ENCODE results near the gene UEVLD. TPM values are rescaled to one million over a fixed set of nuclear protein-coding genes. Genes with fewer than 3 reads are reported as not detected.

The UEVLD gene
- total and polyA plus RNA-seq, 2 donors (not counting 1 experiment from before 2014, with no cell fraction given): 6.3 to 12.8 TPM

- H3K27ac Mint-ChIP-seq: no peak overlapping the region
- peaks cover 58% of the 10 kb centered on the region for H3K79me2 ChIP-seq (ENCODE audit: control insufficient read depth, insufficient read depth, low read length)
- H3K9ac ChIP-seq (ENCODE audit: low read length): no peak overlapping the region
- ChIA-PET POLR2A (no interaction called here), CTCF (interaction anchor here (0.7 kb wide), 1 partner anchor 12 kb away, joined by 3 read pairs; no protein-coding TSS in a partner anchor)
- no peaks in the 10 kb centered on the region for H3K9me3 Mint-ChIP-seq (ENCODE audit: insufficient read depth)
- peaks cover 5 to 7% of the 10 kb centered on the region in 2 donors for H3K4me1 ChIP-seq (ENCODE audit: control insufficient read depth in 2 of 2, insufficient read depth in 2 of 2, low read length in 2 of 2)
- peaks cover 55% of the 10 kb centered on the region for H4K20me1 ChIP-seq (ENCODE audit: control insufficient read depth, insufficient read depth, low read length, poor library complexity, severe bottlenecking)
- H3K27me3 Mint-ChIP-seq: no peaks in the 10 kb centered on the region
- no peak overlapping the region for H2AFZ ChIP-seq (ENCODE audit: insufficient read depth, low read depth, low read length, poor library complexity, severe bottlenecking)
- H3K27ac ChIP-seq (ENCODE audit: low read length in 2 of 2): no peak overlapping the region
- no peaks in the 10 kb centered on the region for H3K27me3 ChIP-seq (replicated peaks in 1 of 4; ENCODE audit: control extremely low read depth in 1 of 4, control insufficient read depth in 3 of 4, insufficient read depth in 4 of 4, low read length in 3 of 4)
- peaks cover 0 to 27% of the 10 kb centered on the region in 2 experiments for H3K36me3 ChIP-seq (replicated peaks in 1 of 2; ENCODE audit: control extremely low read depth in 1 of 2, control insufficient read depth in 1 of 2, extremely low read depth in 1 of 2, insufficient read depth in 2 of 2, low read length in 1 of 2)
- DNase-seq (no peak), ATAC-seq (ENCODE audit: low read depth) (no peak)
- intact Hi-C loops (cut with micrococcal nuclease): no loop called here
- no peak overlapping the region for H3K4me3 Mint-ChIP-seq
- 6% methylated on average over 2 of the region's 10 CpGs for WGBS (ENCODE audit: insufficient coverage)
- no peak overlapping the region for H3K4me3 ChIP-seq (ENCODE audit: control extremely low read depth in 1 of 5, extremely low read depth in 1 of 5, insufficient read depth in 1 of 5, low read depth in 2 of 5, low read length in 4 of 5)
- peaks cover 30% of the 10 kb centered on the region for H3K4me1 Mint-ChIP-seq
- peaks cover 0 to 5% (median 0%) of the 10 kb centered on the region in 3 donors for H3K9me3 ChIP-seq (ENCODE audit: control extremely low read depth in 1 of 3, control insufficient read depth in 2 of 3, insufficient read depth in 1 of 3, low read length in 2 of 3)
- TF ChIP-seq EZH2 (IDR thresholded peaks at IDR 0.05; ENCODE audit: borderline replicate concordance, insufficient read depth, low read depth, low read length, poor library complexity, severe bottlenecking): no peak
- TF ChIP-seq, protein P1, sequence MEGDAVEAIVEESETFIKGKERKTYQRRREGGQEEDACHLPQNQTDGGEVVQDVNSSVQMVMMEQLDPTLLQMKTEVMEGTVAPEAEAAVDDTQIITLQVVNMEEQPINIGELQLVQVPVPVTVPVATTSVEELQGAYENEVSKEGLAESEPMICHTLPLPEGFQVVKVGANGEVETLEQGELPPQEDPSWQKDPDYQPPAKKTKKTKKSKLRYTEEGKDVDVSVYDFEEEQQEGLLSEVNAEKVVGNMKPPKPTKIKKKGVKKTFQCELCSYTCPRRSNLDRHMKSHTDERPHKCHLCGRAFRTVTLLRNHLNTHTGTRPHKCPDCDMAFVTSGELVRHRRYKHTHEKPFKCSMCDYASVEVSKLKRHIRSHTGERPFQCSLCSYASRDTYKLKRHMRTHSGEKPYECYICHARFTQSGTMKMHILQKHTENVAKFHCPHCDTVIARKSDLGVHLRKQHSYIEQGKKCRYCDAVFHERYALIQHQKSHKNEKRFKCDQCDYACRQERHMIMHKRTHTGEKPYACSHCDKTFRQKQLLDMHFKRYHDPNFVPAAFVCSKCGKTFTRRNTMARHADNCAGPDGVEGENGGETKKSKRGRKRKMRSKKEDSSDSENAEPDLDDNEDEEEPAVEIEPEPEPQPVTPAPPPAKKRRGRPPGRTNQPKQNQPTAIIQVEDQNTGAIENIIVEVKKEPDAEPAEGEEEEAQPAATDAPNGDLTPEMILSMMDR (IDR thresholded peaks at IDR 0.05): no peak
- no peak overlapping the region for H3K4me2 ChIP-seq (replicated peaks; ENCODE audit: low read depth, low read length, poor library complexity, severe bottlenecking)
Measured at GRCh38 chr11:18617688-18618341, 29.3 kb upstream of the UEVLD start.

DNA sequence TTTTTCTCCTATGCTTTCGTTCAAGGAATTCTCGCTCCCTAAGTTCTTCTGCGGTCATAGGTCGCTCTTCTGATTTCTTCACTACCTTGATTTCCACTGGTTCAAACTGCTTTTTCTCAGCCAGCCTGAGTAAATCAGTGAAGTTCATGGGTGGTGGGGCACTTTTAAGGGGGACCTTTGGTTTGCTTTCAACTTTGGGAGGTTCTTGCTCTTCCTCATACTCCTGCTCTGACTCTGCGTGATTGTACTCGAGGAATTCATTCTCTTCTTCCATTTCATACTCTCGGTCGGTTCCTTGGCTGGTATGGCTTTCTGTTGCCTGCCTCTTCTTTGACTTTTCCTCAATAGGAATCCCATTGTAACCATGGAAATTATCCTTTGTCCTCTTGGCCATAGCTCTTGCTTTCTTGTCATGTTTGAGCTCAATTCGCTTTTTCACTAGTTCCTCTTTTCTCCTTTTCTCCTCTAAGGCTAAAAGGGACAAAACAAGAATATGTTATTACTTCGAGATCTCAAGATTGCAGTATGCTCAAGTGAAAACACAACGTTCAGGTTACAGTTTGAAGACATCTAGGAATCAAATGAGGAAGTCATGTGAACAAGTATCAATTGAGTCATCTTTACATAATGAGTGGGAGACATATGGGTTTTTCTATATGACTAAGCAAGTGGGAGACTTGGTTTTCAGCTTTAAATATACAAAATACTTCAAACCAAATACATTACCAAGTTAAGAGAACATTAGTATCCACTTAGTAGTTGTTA is 27.3 kb upstream of the UEVLD start:
- Histone ChIP-seq H2AFZ (ENCODE audit: insufficient read depth, low read depth, low read length, poor library complexity, severe bottlenecking) (no peak overlapping the region), H3K4me2 (replicated peaks; ENCODE audit: low read depth, low read length, poor library complexity, severe bottlenecking) (no peak overlapping the region), H3K4me1 (ENCODE audit: control insufficient read depth in 2 of 2, insufficient read depth in 2 of 2, low read length in 2 of 2) (peaks cover 5 to 7% of the 10 kb centered on the region in 2 donors), H3K79me2 (ENCODE audit: control insufficient read depth, insufficient read depth, low read length) (peaks cover 38% of the 10 kb centered on the region), H3K4me3 (ENCODE audit: control extremely low read depth in 1 of 5, extremely low read depth in 1 of 5, insufficient read depth in 1 of 5, low read depth in 2 of 5, low read length in 4 of 5) (no peak overlapping the region), H3K27me3 (replicated peaks in 1 of 4; ENCODE audit: control extremely low read depth in 1 of 4, control insufficient read depth in 3 of 4, insufficient read depth in 4 of 4, low read length in 3 of 4) (no peaks in the 10 kb centered on the region), H3K9me3 (ENCODE audit: control extremely low read depth in 1 of 3, control insufficient read depth in 2 of 3, insufficient read depth in 1 of 3, low read length in 2 of 3) (no peaks in the 10 kb centered on the region), H4K20me1 (ENCODE audit: control insufficient read depth, insufficient read depth, low read length, poor library complexity, severe bottlenecking) (peaks cover 44% of the 10 kb centered on the region), H3K27ac (ENCODE audit: low read length in 2 of 2) (no peak overlapping the region), H3K9ac (ENCODE audit: low read length) (no peak overlapping the region), H3K36me3 (replicated peaks in 1 of 2; ENCODE audit: control extremely low read depth in 1 of 2, control insufficient read depth in 1 of 2, extremely low read depth in 1 of 2, insufficient read depth in 2 of 2, low read length in 1 of 2) (peaks cover 0 to 40% of the 10 kb centered on the region in 2 experiments)
- H3K4me1 Mint-ChIP-seq: peaks cover 24% of the 10 kb centered on the region
- peak; percentile 11 for DNase-seq
- POLR2A ChIA-PET: no interaction called here
- no peak for TF ChIP-seq EZH2 (IDR thresholded peaks at IDR 0.05; ENCODE audit: borderline replicate concordance, insufficient read depth, low read depth, low read length, poor library complexity, severe bottlenecking)
- TF ChIP-seq, protein P1 (IDR thresholded peaks at IDR 0.05): no peak
- H3K9me3 Mint-ChIP-seq (ENCODE audit: insufficient read depth): no peaks in the 10 kb centered on the region
- no peak for ATAC-seq (ENCODE audit: low read depth)
- intact Hi-C loops (cut with micrococcal nuclease): no loop called here
- CTCF ChIA-PET: interaction anchor here (0.6 to 1.3 kb wide), 2 partner anchors 15 to 501 kb away, joined by 3 to 4 read pairs; no protein-coding TSS in a partner anchor
- H3K27ac Mint-ChIP-seq: no peak overlapping the region
- WGBS (ENCODE audit: insufficient coverage): 54% methylated on average over 4 of the region's 11 CpGs
- H3K27me3 Mint-ChIP-seq: no peaks in the 10 kb centered on the region
- no peak overlapping the region for H3K4me3 Mint-ChIP-seq

Data from B cell (primary cell).